Measurements from ENCODE around the gene VAMP3.

GRCh38 chr1:7768583-7768982 is 2.5 kb upstream of the VAMP3 start:
- TF ChIP-seq EZH2 (IDR thresholded peaks at IDR 0.05; ENCODE audit: borderline replicate concordance, low read depth, low read length, severe bottlenecking) (no peak), CTCF (IDR thresholded peaks at IDR 0.05; ENCODE audit: borderline replicate concordance, extremely low read depth, low read length, poor library complexity, severe bottlenecking) (no peak)
